Tibial nerve (tissue), 4 donors: ENCODE measurements around the gene PPP1R16B.

Experiments
- CTCF ChIP-seq, 5 experiments: fragments of 200-600 bp in 3 of 5; fragments of 450-650 bp in 2 of 5; sonication (generic) in 3 of 5; IDR thresholded peaks; one replicate each; pipeline ENCODE4 v1.5.1; 2016 to 2019; ENCODE audit warnings: antibody characterized with exemption in 5 of 5, mild to moderate bottlenecking in 3 of 5, moderate library complexity in 2 of 5
- EP300 ChIP-seq, 2 donors: sonication (generic); formaldehyde crosslinking; IDR thresholded peaks; one replicate each; pipeline ENCODE4 v1.6.1; 2017; ENCODE audit warnings: antibody characterized with exemption in 2 of 2, mild to moderate bottlenecking in 1 of 2
- POLR2A ChIP-seq, 2 donors: fragments of 450-650 bp; IDR thresholded peaks; one replicate each; pipeline ENCODE4 v1.6.1; 2017; ENCODE audit warnings: antibody characterized with exemption in 2 of 2, mild to moderate bottlenecking in 2 of 2, moderate library complexity in 2 of 2

- TF ChIP-seq CTCF (IDR thresholded peaks at IDR 0.05) (no peak), POLR2A (IDR thresholded peaks at IDR 0.05) (no peak), EP300 (IDR thresholded peaks at IDR 0.05) (no peak)
Observed at GRCh38 chr20:38883981-38884733, 78.7 kb downstream of the PPP1R16B start.
